ENCODE results near the gene CAPRIN1.

Gene CAPRIN1, protein sequence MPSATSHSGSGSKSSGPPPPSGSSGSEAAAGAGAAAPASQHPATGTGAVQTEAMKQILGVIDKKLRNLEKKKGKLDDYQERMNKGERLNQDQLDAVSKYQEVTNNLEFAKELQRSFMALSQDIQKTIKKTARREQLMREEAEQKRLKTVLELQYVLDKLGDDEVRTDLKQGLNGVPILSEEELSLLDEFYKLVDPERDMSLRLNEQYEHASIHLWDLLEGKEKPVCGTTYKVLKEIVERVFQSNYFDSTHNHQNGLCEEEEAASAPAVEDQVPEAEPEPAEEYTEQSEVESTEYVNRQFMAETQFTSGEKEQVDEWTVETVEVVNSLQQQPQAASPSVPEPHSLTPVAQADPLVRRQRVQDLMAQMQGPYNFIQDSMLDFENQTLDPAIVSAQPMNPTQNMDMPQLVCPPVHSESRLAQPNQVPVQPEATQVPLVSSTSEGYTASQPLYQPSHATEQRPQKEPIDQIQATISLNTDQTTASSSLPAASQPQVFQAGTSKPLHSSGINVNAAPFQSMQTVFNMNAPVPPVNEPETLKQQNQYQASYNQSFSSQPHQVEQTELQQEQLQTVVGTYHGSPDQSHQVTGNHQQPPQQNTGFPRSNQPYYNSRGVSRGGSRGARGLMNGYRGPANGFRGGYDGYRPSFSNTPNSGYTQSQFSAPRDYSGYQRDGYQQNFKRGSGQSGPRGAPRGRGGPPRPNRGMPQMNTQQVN

DNA sequence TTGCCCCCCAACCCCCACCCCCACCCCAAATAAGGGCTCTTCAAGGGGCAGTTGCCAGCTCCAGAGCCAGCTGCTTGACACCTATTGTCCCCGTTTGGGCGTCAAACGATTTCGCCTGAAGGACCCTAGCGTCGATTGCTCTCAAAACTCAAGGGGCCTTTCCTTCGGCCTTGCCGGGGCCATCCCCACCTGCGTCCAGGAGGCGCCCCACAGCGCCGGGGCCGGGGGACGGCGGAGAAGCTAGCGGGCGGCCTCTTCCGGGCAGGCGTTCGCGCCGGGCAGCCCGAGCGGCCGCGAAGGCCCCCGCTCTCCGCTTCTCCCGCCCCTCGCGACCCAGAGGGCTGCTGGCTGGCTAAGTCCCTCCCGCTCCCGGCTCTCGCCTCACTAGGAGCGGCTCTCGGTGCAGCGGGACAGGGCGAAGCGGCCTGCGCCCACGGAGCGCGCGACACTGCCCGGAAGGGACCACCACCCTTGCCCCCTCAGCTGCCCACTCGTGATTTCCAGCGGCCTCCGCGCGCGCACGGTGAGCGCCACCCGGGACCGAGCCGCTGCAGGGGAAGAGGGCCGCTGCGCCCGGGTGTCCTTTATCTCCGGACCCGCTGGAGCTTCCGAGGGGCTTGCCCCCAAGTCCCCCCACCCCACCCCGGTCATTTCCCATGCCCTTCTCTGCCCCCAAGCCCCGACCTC, at the start of gene CAPRIN1:
TSS of gene CAPRIN1 (plus strand) at position 383 of the 687 bp plus-strand sequence. CDS start 690 bp downstream, outside the sequence.
- DNase-seq, result peak; percentile 82

DNA sequence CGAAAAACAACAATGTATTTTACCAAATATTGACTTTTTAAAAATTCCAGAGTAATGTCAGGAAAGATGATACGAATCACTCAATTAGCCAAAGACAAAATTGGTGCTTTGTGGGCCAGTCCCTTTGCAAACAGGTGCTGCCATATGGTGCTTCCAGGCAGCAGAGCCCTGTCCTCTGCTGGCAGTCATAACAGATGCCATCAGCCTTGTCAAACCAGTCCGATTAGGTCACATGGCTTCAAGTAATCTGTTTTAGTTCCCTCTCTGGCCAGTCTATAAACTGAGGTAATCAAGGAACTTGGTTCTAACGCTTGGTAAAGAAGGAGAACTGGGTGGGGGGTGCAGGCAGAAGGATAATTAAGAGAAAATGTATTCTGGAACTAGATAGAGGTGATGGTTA, 49.1 kb upstream of the CAPRIN1 start:
- no peak for DNase-seq

DNA sequence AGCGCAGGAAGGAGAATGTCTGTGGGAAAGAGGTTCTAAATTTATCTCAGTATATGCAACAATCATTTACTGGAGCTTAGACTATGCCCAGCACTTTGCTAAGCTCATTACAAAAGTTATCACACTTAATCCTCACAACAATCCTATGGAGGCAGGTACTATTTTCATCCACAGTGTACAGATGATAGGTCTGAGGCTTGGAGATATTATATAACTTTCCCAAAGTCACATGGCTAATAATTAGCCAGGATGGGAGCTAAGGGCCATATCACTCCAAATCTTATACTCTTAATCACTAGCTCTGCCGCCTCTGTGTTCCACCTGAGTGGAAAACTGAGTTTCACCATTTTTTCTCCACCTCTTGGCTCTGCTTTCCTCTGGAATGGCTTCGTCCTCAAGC, 47.3 kb upstream of the CAPRIN1 start:
- DNase-seq, result no peak

DNA sequence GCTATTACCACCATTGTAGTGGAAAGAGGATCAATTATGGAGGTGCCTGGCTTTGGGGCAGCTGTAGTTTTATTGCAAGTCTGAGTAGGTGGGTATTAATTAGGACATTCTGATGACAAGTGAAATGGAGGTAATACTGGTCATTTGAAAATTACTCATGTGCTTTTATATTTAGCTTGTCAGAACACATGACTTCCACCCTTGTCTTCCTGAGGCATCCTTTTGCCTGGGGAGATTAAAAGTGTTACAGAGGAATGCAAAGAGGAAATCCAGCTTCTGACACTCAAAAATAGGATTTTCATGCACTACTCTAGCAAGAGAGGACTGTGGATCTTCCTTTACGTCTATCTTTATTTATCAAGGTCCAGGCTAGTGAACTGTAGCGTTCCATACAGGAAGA, 44.7 kb upstream of the CAPRIN1 start:
- no peak for DNase-seq

DNA sequence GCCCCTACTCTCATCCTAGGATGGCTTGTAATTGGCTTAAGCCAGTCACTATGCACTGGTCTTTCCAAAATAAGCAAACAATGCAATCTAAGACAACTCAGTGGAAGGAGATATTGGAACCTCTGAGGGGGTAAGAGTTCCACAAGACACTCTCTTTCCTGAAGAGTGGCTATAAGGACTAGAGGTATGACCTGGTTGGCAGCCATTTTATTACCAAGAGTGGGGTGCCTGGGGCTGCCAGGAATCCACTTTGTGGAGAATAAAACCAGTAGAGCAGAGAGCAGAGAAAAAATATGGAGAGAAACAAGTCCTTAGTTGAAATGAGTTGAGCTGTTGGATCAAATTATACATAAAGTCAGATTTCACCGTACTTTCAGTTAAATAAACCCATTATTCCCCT, 38.8 kb upstream of the CAPRIN1 start:
- DNase-seq, result no peak

DNA sequence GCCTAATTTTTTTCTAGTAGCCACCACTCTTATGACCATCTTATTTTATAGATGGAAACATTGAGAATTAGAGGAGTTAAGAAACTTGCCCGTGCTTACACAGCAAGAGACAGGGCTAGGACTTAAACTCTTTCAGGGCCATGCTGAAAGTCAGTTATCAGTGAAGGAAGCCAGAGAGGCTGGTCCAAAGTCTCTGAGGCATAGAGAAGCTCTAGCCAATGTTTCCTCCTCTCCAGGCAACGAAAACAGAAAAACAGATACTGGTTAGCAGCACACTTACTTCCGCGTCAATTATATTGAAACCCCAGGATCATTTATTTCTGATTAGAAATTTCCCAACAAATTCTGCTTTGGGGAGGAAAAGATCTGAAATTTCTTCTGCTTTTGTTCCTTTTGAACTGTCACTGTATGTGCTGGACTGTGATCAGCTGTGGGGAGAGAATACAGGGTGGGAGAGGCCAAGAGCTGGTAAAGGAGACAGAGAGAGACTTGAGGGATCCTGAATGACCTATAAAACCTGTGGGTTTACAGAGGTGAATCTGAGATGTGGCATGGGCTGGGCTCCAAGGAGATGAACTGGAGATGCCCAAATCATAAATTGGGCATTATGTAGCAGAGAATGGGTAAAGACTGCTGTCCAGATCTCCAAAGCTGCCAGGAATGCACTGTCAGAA, 37.5 kb upstream of the CAPRIN1 start:
- DNase-seq, result no peak

DNA sequence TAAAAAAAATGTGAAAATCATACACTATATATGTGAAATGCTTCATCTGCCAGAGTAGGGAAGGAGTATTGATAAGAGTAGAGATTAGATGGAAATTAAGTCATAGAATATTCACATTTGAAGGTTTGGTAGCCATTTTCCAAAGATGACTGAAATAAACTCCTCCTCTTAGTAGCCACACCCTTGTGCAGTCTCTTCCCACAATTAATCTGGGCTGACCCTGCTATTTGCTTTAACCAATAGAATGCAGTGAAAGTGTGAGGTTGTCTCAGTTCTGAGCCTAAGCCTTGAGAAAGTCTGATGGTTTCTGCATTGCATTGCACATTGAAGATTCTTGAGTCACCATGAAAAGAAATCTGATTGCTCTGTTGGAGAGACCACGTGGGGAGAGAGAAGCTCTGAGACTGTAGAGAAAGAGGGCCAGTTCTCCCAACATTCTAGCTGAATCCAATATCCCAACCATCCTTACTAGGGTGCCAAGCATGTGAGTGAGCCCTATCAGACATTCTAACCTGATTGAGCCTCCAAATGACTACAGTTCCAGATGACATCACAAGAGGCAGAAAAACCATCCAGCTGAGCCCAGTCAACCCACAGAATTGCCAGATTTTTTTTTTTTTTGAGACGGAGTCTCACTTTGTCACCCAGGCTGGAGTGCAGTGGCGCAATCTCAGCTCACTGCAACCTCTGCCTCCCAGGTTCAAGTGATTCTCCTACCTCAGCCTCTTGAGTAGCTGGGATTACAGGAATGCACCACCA, 29.4 kb upstream of the CAPRIN1 start:
- no peak for DNase-seq

DNA sequence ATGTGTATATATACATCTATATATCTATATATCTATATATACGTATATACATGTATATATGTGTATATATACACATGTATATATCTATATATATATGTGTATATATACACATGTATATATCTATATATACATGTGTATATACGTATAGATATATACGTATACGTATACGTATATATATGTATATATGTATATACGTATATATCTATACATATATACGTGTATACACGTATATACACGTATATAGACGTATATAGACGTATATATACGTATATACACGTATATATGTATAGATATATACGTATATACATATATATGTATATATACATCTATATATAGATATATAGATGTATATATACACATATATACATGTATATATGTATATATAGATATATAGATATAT, 25.1 kb upstream of the CAPRIN1 start:
- DNase-seq, result no peak

DNA sequence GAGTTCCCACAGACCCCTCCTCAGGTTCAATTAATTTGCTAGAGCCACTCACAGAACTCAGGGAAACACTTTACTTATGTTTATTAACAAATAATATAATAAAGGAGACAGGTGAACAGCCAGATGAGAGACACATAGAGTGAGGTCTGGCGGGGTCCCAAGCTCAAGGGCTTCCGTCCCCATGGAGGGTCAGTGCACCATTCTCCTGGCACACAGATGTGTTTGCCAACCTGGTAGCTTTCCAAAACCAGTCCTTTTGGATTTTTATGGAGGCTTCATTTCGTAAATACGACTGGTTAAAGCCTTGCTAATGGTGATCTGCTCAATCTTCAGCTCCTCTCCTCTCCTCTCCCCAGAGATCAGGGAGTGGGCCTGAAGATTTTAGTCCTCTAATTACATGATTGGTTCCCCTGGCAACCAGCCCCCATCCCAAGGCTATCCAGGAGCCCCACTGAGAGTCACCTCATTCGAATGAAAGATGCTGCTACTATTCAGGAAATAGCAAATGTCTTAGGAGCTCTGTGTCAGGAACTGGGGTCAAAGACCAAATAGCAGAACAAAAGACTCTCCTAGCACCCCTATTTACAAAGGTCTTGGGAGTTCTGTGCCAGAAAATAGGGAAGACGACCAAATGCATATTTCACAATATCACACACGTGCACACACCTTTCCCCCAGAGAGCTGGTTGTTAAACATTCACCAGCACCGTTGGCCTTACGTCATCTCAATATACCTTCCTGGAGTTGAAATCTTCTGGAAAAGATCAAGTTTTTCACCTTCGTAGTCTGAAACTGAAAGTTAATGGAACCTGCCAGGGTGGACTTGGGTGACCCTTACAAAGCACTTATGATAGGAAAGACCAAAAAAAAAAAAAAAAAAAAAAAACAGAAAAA, 23.8 kb upstream of the CAPRIN1 start:
- no peak for DNase-seq

DNA sequence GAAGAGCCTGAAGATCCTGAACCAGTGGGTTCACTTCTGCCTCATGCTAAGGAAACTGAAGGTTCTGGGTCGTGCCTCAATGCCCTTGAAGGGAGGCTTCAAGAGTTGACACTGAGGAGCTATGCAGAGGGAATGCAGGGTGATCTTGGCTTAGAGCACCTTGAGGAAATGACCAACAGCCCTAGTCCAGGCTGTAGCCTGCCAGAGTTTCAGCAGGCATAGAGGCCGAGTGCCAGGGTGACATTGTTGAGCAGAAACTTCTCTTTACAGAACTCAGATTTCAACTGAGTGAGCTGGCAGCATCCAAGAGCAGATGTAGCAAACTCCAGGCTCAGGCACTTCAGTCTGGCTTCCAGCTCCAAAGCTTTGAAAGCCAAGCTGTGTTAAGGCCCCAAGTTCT, 23.1 kb upstream of the CAPRIN1 start:
- DNase-seq, result no peak

DNA sequence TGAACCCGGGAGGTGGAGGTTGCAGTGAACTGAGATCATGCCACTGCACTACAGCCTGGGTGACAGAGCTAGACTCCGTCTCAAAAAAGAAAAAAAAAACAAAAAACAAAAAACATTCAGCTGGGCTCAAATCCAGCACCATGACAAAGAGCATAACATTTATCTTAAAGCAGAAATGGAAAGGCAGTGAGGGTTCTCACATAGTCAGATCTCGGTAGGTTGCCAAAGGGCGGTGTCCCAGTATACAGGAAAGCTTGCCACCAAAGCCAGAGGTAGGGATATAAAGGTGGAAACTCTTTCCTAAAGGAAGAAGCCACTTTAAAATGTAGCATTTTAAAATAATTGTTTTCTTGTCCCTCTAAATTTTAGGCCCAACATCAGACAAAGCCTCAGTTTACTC, 22.4 kb upstream of the CAPRIN1 start:
- no peak for DNase-seq

DNA sequence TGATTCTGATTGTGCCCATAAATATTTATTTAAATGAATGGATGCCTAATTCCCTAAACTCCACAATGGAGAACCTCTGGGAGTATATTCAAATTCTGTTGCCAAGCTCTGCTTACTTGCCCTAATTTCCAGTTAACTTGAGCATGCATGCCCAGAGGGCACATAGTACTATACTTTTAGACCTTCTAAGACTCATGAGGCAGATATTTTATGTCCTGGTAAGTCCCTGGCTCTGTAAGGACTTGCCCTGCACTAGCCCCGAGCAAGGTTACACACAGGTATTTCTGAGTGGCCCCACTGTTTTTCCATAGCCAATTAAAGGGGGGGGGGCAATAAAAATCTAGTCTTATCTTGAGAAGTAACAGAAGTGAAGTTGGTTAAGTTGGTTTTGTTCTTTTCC, 21.1 kb upstream of the CAPRIN1 start:
- no peak for DNase-seq

DNA sequence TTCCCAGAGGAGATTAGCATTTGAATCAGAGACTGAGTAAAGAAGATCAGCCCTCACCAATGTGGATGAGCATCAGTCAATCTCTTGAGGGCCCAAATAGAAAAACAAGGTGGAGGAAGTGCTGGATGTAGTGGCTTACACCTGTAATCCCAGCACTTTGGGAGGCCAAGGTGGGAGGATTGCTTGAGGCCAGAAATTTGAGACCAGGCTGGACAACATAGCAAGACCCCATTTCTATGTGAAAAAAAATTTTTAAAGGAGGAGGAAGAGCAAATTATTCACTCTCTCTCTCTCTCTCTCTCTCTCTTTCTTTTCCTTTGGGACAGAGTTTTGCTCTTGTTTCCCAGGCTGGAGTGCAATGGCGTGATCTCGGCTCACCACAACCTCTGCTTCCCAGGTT, 18.1 kb upstream of the CAPRIN1 start:
- no peak for DNase-seq

DNA sequence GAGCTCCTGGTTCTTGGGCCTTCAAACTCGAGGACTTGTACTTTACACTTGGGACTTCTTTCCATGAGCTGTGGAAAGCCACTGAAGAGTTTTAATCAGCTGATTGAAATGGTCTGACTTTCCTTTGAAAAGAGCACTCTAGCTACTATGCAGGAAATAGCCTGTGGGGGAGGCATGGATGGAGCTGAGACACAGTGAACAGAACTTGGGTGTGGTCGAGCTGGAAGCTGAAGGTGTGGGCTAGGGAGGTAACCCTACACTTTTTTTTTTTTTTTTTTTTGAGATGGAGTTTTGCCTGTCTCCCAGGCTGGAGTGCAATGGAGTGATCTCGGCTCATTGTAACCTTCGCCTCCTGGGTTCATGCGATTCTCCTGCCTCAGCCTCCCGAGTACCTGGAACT, 17.5 kb upstream of the CAPRIN1 start:
- no peak for DNase-seq

DNA sequence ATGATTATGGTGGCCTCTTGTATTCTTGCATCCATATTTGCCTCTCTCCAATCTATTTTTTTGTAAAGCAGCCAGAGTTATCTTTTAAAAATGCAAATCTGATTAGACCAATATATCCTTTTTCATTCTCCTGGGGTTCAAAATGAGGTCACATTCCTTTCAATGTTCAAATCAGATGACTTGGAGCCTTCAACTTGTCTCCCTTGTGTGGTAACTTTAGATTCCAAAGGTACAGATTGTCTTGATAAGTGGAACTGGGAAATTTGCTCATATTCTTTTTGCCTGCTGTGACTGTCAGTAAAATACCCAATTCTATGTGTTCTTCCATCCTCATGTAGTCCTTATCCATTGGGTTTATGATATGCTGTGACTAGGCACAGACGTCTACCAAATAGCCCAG, 15.1 kb upstream of the CAPRIN1 start:
- no peak for DNase-seq

DNA sequence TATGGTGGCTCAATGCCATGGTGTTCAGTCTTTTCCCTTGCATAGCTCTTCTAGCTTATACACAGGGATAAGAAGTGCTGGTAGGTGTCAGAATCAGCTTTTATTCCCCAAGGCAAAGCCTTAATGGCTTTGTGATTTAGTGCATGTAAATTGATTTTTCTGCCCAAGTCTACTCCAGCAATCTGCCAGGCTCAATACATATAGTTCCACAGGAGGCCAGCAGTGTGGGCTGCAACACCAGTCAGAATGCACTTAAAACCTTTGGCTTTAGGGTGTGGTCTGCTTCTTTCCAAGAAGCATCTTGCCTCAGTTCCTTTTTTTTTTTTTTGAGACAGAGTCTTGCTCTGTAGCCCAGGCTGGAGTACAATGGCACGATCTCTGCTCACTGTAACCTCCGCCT, 14.5 kb upstream of the CAPRIN1 start:
- no peak for DNase-seq

DNA sequence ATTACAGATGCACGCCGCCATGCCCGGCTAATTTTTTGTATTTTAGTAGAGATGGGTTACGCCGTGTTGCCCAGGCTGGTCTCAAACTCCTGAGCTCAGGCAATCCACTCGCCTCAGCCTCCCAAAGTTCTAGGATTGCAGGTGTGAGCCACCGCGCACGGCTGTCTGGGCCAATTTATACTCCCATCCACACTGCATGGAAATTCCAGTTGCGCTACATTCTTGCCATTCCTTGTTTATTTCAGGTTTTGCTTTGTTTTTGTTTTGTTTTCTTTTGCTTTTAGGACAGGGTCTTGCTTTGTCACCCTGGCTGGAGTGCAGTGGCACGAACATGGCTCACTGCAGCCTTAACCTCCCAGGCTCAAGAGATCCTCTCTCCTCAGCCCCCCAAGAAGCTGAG, 11.0 kb upstream of the CAPRIN1 start:
- DNase-seq, result no peak

DNA sequence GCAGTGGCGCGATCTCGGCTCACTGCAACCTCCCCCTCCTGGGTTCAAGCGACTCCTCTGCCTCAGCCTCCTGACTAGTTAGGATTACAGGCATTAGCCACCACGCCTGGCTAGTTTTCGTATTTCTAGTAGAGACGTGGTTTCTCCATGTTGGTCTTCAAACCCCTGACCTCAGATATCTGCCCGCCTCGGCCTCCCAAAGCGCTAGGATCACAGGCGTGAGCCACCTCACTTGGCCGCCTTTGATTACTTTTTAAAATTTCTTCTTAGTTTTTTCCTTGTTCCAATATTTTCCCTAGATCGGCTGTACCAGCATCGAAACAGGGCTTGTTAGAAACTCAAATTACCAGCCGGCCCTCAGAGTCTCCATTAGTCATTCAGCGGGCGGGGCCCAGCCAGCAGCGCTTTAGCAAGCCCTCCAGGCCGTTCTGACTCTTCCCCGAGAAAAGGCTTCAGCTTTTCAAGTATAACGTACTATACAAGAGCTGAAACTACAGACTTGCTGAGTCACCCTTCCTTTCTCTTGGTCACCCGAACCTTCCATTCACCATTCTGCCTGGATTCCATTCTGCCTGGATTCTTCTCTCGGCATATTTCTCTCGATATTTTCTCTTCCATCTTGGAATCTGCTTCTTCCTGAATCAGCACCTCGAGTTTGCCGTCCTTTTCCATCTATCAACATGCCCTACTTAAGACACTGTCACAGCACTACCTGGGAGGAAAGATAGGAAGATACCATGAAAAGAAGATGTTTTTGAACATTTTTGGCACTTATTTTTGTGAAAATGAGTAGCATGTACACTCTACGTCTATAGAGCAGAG, 6.7 kb upstream of the CAPRIN1 start:
- no peak for DNase-seq

DNA sequence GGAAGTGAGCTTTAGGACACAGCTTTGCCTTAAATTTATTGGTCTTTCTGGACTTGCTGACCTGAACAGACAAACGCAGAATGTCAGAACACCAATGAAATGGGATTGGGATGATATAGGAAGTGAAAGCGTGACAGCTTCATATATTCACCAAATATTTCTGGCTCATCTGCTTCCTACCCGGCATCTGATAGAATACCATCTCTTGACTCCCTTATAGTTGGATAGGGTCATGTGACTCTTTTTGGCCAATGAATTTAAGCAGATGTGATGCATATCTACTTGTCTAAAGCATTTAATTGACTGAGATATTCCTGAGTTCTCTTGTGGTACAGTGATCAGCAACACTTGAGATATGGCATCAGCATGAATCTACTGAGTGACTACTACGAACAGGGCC, 2.5 kb upstream of the CAPRIN1 start:
- no peak for DNase-seq

DNA sequence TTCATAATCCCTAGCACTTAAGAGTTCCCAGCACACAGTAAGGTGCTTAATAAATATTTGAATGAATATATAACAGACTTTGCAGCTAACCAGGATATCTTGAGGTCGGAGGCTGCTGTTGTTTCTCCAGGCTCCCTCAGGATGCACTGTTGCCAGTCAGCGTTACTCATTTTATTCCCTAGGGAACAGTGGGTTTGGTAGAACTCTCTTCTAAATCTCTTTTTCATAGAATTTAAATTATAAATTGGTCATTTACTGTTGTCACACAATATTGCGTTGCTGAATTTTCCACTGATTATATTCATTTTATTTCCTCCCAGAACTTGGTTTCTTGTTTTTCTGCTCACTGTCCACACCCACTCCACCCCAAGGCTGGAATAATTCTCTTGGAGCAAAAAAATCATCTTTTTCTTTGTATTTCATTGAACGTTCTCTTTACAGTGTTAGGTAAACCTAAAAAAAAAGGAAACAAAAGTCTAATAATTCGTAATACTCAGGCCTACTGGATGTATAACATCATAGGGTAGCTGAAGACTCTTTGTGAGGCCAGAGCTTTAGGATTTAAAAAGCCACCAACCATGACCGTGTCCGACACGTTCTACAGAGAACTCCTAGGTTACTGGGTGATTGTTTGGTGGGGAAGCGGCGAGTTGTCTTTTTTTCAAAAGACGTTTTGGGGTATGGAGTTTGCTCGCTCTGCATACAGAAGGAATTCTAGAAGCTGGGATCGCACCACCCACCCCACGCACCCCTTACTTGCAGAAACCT, 766 bp upstream of the CAPRIN1 start:
- no peak for DNase-seq

All from activated CD8-positive, alpha-beta memory T cell treated with anti-CD3 and anti-CD28 coated beads, Interleukin-2, amount 50 U/mL, for 4 hours (primary cell).